SK-MEL-5 (cell line): ENCODE results near the gene PLCB2. TPM values are rescaled to one million over a fixed set of nuclear protein-coding genes. Genes with fewer than 3 reads are reported as not detected.

Experiments used
- DNase-seq: peaks from one replicate; pipeline ENCODE4 v3.0.0-alpha.2; 2016; ENCODE audit warnings: low read depth, low spot score
- in situ Hi-C: cut with HindIII; loops from 2 replicates; pipeline ENCODE4 v1.10.0; 2016; ENCODE audit warnings: low sequenced_read_pairs, high pct_unique_total_duplicates, low pct_unique_long_range_greater_than_20kb
- total RNA-seq: library from RNA; depleted of rRNA; stranded (reverse); fragments of >200 nt; shearing (Covaris generic); gene quantifications from 2 replicates; pipeline ENCODE4 v1.2.3, GENCODE V29; 2014

The PLCB2 gene
- total RNA-seq, 1 experiment from 2014 or later, result 1.9 TPM

DNA sequence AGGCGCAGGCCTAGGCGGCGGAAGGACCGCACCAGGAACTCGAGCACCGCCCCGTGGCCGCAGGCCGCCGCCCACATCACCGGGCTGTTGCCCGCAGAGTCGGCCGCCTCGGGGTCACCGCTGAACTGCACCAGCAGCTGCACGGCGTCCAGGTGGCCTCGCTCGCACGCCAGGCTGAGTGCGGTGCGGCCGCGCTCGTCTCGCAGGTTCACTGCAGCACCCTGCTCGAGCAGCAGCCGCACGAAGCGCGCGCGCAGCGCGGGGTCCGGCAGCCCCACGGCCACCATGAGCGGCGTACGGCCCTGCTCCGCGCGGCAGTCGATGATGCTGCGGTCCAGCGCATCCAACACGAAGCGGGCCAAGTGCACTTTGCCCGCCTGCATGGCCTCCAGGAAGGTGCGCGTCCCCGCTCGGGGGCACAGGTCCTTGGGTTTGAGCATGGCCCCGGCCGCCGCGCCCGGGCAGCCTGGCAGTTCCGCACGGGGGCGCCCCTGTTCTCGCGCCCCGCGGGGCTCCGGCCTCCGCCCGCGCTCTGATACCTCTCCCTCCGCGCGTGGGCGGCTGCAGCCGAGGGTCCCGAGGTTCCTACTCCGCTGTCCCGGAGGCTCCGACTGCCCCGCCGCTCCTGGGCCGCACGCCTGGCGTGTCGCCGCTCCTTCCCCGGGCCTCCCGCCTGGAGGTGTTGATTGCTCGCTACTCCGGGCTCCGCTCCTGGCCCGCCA is 25.4 kb downstream of the PLCB2 start:
- in situ Hi-C loops, result no loop called here
- peak; percentile 21 for DNase-seq

DNA sequence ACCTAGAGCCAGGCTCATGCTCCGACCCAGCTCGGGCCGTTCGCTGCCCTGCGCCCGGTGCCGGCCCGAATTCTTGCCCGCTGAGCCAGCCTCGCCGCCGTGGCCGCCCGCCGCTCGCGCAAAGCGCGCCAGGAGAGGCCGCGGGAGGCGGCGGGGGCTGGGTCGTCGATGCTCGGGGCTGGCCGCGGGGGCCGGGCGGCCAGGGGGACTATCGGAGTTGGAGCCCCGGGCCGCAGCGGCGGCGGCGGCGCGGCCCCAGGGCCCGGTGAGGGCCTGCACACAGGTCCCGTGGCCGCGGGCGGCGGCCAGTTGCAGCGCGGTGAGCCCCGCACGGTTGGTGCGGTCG is 26.0 kb downstream of the PLCB2 start:
- DNase-seq, result no peak
- in situ Hi-C loops, result no loop called here

GRCh38 chr15:40281057-40281800 is 26.5 kb downstream of the PLCB2 start:
- DNase-seq, result no peak
- in situ Hi-C loops, result no loop called here

DNA sequence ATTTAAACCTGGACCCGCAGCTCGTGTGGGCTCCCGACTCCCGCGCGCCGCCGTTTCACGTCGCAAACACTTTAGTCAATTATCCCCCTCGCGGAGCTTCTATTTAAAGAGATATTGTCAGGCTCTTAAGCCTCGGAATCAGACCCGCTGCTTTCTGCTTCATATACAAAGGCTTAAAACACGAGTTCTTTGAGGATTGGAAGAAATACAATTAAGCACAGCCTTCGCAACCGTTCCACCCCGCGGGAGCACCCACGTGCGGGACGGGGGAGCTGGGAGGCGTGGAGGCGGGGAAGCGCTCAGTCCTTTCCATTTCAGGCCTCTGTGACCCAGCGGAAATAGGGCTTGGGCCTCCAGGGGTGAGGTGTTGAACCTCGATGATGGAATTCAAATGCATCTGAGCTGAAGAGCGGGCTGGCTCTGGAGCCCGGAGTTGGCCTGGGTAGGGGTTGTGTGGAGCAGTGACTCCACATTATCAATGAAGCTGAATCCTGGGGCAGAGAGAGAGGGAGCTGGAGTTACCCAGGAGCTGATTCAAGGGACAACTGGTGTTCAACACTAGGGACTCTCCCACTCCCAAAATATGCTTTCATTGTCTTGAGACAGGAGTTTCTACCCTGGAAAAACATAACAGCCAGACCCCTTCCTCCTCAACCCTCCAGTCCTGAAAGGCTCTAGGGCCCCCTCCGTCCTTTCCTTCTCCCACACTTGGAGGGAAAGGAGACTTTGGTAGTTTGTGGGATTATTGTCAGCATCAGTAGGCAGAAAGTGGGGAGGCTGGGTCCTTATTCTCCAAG is 27.3 kb downstream of the PLCB2 start:
- in situ Hi-C loops, result no loop called here
- no peak for DNase-seq

DNA sequence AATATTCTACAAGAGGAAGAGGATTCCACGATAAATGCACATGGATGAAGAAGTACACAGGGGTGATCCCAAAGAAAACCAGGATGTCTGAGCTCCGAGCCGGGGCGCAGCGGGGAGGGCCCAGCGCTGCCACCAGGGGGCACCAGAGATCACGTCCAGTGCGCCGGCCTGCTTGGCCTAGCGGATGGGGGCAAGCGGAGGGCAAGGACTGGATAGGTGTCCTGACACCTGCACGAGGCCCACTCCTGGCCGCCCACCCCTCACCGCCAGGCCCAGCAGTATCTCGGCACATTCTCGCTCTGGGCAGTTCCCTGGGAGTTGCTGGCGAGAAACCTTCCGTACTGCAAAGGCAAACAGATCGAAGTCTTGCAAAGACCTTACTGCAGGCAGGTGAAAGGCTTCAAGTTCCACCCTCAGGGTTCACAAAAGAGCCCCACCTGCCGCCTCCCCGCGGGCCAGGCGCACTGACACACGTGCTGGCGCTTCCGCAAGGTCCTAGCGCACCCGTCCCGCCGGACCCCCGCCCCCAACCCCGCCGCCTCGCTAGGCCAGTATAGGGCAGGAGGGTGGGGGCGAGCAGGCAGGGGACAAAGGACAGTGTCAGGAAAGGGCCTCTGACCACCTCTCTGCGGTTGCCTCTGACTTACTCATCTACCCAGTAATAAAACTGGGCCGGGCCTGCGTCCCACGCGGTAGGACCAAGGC is 28.1 kb downstream of the PLCB2 start:
- in situ Hi-C loops, result no loop called here
- DNase-seq, result peak; percentile 57

GRCh38 chr15:40278026-40278425 is 29.7 kb downstream of the PLCB2 start:
- in situ Hi-C loops, result no loop called here
- DNase-seq, result no peak

- in situ Hi-C loops, result no loop called here
- no peak for DNase-seq
These were observed 30.3 kb downstream of the PLCB2 start for GRCh38 chr15:40277471-40277870.

DNA sequence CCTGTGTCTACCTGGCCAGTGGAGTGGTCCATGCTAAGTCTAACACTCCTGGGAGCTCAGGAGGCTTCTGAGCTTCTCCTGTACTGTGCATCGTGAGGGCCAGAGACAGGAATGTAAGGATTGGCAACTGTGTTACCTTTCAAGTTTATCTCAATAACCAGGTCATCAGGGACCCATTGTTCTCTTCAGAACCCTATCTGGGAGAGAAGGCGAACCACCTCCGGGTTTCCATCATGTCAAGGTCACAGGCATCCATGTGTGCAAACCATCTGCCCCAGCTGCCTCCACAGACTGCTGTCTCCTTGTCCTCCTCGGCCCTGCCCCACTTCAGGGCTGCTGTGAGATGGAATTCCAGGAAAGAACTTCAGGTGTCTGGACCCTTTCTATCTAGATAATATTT is 30.8 kb downstream of the PLCB2 start:
- in situ Hi-C loops, result no loop called here

DNA sequence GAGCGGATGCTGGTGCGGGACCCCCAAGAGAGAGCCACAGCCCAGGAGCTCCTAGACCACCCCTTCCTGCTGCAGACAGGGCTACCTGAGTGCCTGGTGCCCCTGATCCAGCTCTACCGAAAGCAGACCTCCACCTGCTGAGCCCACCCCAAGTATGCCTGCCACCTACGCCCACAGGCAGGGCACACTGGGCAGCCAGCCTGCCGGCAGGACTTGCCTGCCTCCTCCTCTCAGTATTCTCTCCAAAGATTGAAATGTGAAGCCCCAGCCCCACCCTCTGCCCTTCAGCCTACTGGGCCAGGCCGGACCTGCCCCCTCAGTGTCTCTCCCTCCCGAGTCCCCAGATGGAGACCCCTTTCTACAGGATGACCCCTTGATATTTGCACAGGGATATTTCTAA is 31.8 kb downstream of the PLCB2 start:
- DNase-seq, result no peak
- in situ Hi-C loops, result no loop called here

More for the DNA sequence above, 30.8 kb downstream of the PLCB2 start:
- no peak for DNase-seq

DNA sequence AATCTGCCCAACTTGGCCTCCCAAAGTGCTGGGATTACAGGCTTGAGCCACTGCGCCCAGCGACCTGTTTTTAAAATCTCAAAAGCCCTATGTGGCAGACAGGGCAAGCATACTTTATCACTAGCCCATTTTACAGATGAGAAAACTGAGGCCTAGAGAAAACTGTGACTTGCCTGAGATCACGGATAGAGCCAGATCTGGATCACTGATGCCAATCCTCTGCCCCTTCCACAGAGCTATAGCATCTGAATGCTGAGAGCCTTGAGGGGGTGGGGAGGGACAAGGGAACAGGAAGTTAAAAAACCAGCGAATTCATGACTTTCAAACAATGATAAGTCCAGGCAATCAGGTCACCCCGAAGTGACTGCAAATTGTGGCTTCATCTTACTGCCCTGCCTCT is 32.2 kb downstream of the PLCB2 start:
- DNase-seq, result no peak
- in situ Hi-C loops, result no loop called here

- in situ Hi-C loops, result no loop called here
- DNase-seq, result peak; percentile 83
These were observed 33.1 kb downstream of the PLCB2 start for GRCh38 chr15:40274350-40275274.

DNA sequence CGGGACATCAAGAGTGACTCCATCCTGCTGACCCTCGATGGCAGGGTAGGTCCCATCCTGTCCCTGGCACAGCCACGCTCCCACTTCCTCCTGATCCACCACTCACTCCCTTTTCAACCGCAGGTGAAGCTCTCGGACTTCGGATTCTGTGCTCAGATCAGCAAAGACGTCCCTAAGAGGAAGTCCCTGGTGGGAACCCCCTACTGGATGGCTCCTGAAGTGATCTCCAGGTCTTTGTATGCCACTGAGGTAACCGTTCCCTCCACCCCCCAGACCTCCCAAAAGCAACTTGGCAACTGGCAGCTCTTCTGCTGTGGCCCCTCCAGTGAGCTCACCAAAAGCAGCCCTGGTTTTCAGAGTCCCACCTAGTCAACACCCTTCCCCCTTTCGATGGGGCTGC is 34.3 kb downstream of the PLCB2 start:
- in situ Hi-C loops, result no loop called here
- no peak for DNase-seq

- peak; percentile 51 for DNase-seq
These were observed 35.2 kb downstream of the PLCB2 start for GRCh38 chr15:40272485-40273056.

GRCh38 chr15:40271685-40272484 is 35.9 kb downstream of the PLCB2 start:
- in situ Hi-C loops, result no loop called here

More at GRCh38 chr15:40272485-40273056, 35.2 kb downstream of the PLCB2 start:
- in situ Hi-C loops, result no loop called here

GRCh38 chr15:40270246-40270995 is 37.3 kb downstream of the PLCB2 start:
- DNase-seq, result no peak
- in situ Hi-C loops, result no loop called here

More at GRCh38 chr15:40271685-40272484, 35.9 kb downstream of the PLCB2 start:
- no peak for DNase-seq
